Caco-2 (cell line): ENCODE data around the gene FBXO15. TPM values are rescaled to one million over a fixed set of nuclear protein-coding genes. Genes with fewer than 3 reads are reported as not detected.

Experiments used
- BruUV-seq: library from RNA; stranded (reverse); fragments of 400-500 nt; replicated peaks from 2 replicates; lab custom pipeline; 2021; lab: Mats Ljungman, UMichigan
- CTCF ChIA-PET: fragments of 300-600 bp; sonication (Branson Sonifier 250); formaldehyde crosslinking; loops from one replicate; lab custom pipeline; 2022; ENCODE audit warnings: antibody characterized with exemption; lab: Charles Lee
- POLR2A ChIA-PET: fragments of 300-600 bp; sonication (Branson Sonifier 250); formaldehyde crosslinking; loops from one replicate; lab custom pipeline; 2022; ENCODE audit warnings: antibody characterized with exemption; lab: Charles Lee
- DNase-seq, 2 experiments: peaks; one replicate each; pipeline versions ENCODE4 v3.0.0 to v3.0.0-alpha.2; 2020 to 2022
- H3K27me3 ChIP-seq: replicated peaks from 2 replicates; pipeline ENCODE4 v1.6.0; 2011; ENCODE audit warnings: low read length; ENCODE audit not compliant: control insufficient read depth, insufficient read depth
- H3K36me3 ChIP-seq: 2 replicates; pipeline ENCODE4 v1.5.1; 2011; ENCODE audit warnings: low read length; ENCODE audit not compliant: control insufficient read depth, insufficient read depth
- H3K4me1 ChIP-seq: fragments of 250-450 bp; sonication (Bioruptor Pico); 2 replicates; pipeline ENCODE4 v1.5.1; 2020; ENCODE audit warnings: mild to moderate bottlenecking
- H3K4me3 ChIP-seq: 2 replicates; pipeline ENCODE4 v1.5.1; 2011; ENCODE audit warnings: low read depth, mild to moderate bottlenecking, control low read depth, low read length
- H3K9me3 ChIP-seq: fragments of 250-450 bp; sonication (Bioruptor Pico); 2 replicates; pipeline ENCODE4 v1.5.1; 2020; ENCODE audit warnings: mild to moderate bottlenecking, moderate library complexity
- H3K27ac Mint-ChIP-seq: one replicate; pipeline ENCODE4 v1.8.0; 2022; ENCODE audit warnings: mixed read lengths; ENCODE audit not compliant: unreplicated experiment
- H3K27me3 Mint-ChIP-seq: one replicate; pipeline ENCODE4 v1.8.0; 2022; ENCODE audit warnings: mixed read lengths; ENCODE audit not compliant: insufficient read depth, unreplicated experiment
- H3K36me3 Mint-ChIP-seq: one replicate; pipeline ENCODE4 v1.8.0; 2022; ENCODE audit warnings: mild to moderate bottlenecking, mixed read lengths; ENCODE audit not compliant: insufficient read depth, unreplicated experiment
- H3K4me1 Mint-ChIP-seq: one replicate; pipeline ENCODE4 v1.8.0; 2022; ENCODE audit warnings: low read depth, mixed read lengths; ENCODE audit not compliant: unreplicated experiment
- H3K4me3 Mint-ChIP-seq: one replicate; pipeline ENCODE4 v1.8.0; 2022; ENCODE audit warnings: mild to moderate bottlenecking, moderate library complexity, mixed read lengths; ENCODE audit not compliant: unreplicated experiment
- H3K9me3 Mint-ChIP-seq: one replicate; pipeline ENCODE4 v1.8.0; 2022; ENCODE audit warnings: mixed read lengths; ENCODE audit not compliant: unreplicated experiment
- intact Hi-C: fragments of 100-400 bp; cut with micrococcal nuclease; formaldehyde crosslinking; loops from one replicate; pipeline ENCODE4 v1.10.0; 2022; ENCODE audit not compliant: unreplicated experiment
- total RNA-seq: library from RNA; stranded (reverse); gene quantifications from 2 replicates; pipeline ENCODE4 v1.2.3, GENCODE V29; 2022
- TF ChIP-seq, protein P1 (sequence below), 2 experiments: fragments of 200-600 bp in 1 of 2; IDR thresholded peaks; 1 replicate in 1 of 2; 2 replicates in 1 of 2; pipeline versions ENCODE4 v1.5.1 to v1.8.0; 2011 to 2022; ENCODE audit warnings: antibody characterized with exemption in 1 of 2, control low read depth in 1 of 2, inconsistent platforms in 1 of 2, low read depth in 1 of 2, low read length in 1 of 2, mild to moderate bottlenecking in 1 of 2, moderate library complexity in 1 of 2; ENCODE audit not compliant: insufficient read depth in 1 of 2, severe bottlenecking in 1 of 2, unreplicated experiment in 1 of 2

The FBXO15 gene
- total RNA-seq, 1 experiment from 2014 or later, result 0.29 TPM

- BruUV-seq, result no TSS peak
- TF ChIP-seq, protein P1, sequence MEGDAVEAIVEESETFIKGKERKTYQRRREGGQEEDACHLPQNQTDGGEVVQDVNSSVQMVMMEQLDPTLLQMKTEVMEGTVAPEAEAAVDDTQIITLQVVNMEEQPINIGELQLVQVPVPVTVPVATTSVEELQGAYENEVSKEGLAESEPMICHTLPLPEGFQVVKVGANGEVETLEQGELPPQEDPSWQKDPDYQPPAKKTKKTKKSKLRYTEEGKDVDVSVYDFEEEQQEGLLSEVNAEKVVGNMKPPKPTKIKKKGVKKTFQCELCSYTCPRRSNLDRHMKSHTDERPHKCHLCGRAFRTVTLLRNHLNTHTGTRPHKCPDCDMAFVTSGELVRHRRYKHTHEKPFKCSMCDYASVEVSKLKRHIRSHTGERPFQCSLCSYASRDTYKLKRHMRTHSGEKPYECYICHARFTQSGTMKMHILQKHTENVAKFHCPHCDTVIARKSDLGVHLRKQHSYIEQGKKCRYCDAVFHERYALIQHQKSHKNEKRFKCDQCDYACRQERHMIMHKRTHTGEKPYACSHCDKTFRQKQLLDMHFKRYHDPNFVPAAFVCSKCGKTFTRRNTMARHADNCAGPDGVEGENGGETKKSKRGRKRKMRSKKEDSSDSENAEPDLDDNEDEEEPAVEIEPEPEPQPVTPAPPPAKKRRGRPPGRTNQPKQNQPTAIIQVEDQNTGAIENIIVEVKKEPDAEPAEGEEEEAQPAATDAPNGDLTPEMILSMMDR (IDR thresholded peaks at IDR 0.05; ENCODE audit: insufficient read depth in 1 of 2, low read depth in 1 of 2, low read length in 1 of 2, severe bottlenecking in 1 of 2, unreplicated experiment in 1 of 2), result no peak
- Mint-ChIP-seq H3K36me3 (no peaks in the 10 kb centered on the region), H3K27ac (no peak overlapping the region), H3K4me1 (peaks cover 5% of the 10 kb centered on the region), H3K27me3 (peaks cover 6% of the 10 kb centered on the region), H3K4me3 (no peak overlapping the region), H3K9me3 (no peaks in the 10 kb centered on the region)
- no peak overlapping the region for H3K4me3 ChIP-seq
- ChIA-PET CTCF (interaction anchor here (1.1 kb wide), 1 partner anchor 19 kb away, joined by 3 read pairs; no protein-coding TSS in a partner anchor), POLR2A (no interaction called here)
- no peaks in the 10 kb centered on the region for H3K27me3 ChIP-seq
- no peaks in the 10 kb centered on the region for H3K36me3 ChIP-seq
- H3K4me1 ChIP-seq, result no peaks in the 10 kb centered on the region
- DNase-seq, result no peak
- H3K9me3 ChIP-seq, result no peaks in the 10 kb centered on the region
- intact Hi-C loops, result no loop called here
These were observed 84.6 kb downstream of the FBXO15 start for GRCh38 chr18:74063023-74063422.

DNA sequence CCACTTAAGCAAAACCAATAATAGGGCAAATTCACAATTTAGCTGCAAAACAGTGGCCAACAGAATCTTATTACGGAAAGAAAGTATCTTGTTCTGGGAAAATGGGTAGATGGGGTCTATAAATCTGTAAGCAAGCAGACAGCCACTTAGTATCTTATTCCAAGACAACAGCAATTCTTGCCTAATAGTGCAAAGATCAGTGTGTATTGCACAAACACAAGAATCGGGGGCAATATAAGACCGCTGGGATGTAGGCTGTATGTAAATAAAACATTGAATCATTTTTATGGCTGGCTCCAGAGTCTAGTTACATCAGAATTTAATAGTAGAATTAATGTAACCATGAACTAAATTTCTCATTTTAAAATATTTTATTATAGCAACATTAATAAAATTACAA is 85.6 kb downstream of the FBXO15 start:
- peaks cover 5% of the 10 kb centered on the region for H3K4me1 Mint-ChIP-seq
- POLR2A ChIA-PET, result no interaction called here
- no peak overlapping the region for H3K27ac Mint-ChIP-seq
- TF ChIP-seq, protein P1 (IDR thresholded peaks at IDR 0.05; ENCODE audit: insufficient read depth in 1 of 2, low read depth in 1 of 2, low read length in 1 of 2, severe bottlenecking in 1 of 2, unreplicated experiment in 1 of 2), result no peak
- no peaks in the 10 kb centered on the region for H3K9me3 Mint-ChIP-seq
- CTCF ChIA-PET, result no interaction called here
- no peak for DNase-seq
- peaks cover 6% of the 10 kb centered on the region for H3K27me3 Mint-ChIP-seq
- Histone ChIP-seq H3K4me1 (no peaks in the 10 kb centered on the region), H3K4me3 (no peak overlapping the region), H3K27me3 (no peaks in the 10 kb centered on the region), H3K9me3 (no peaks in the 10 kb centered on the region), H3K36me3 (no peaks in the 10 kb centered on the region)
- intact Hi-C loops, result no loop called here
- no TSS peak for BruUV-seq
- no peaks in the 10 kb centered on the region for H3K36me3 Mint-ChIP-seq
- no peak overlapping the region for H3K4me3 Mint-ChIP-seq

DNA sequence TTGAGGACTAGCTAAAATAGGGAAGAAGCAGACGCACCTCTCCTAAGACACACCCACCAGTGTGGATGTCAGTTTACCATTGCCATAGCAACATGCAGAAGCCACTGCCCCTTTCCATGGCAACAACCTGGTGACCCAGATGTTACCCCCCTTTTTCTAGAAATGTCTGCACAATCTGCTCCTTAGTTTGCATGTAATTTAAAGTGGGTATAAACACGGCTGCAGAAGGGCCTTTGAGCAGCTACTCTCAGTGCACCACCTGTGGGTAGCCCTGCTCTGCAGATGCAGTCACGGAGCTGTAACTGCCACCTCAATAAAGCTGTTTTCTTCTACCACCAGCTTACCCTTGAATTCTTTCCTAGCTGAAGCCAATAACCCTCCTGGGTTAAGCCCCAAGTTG is 87.1 kb downstream of the FBXO15 start:
- no TSS peak for BruUV-seq
- no peak for DNase-seq
- Mint-ChIP-seq H3K4me3 (no peak overlapping the region), H3K27me3 (peaks cover 10% of the 10 kb centered on the region), H3K36me3 (no peaks in the 10 kb centered on the region), H3K4me1 (peaks cover 5% of the 10 kb centered on the region), H3K27ac (no peak overlapping the region), H3K9me3 (no peaks in the 10 kb centered on the region)
- no peaks in the 10 kb centered on the region for H3K4me1 ChIP-seq
- no peaks in the 10 kb centered on the region for H3K9me3 ChIP-seq
- ChIA-PET CTCF (no interaction called here), POLR2A (no interaction called here)
- no peak overlapping the region for H3K4me3 ChIP-seq
- intact Hi-C loops, result no loop called here
- no peaks in the 10 kb centered on the region for H3K27me3 ChIP-seq
- TF ChIP-seq, protein P1 (IDR thresholded peaks at IDR 0.05; ENCODE audit: insufficient read depth in 1 of 2, low read depth in 1 of 2, low read length in 1 of 2, severe bottlenecking in 1 of 2, unreplicated experiment in 1 of 2), result no peak
- H3K36me3 ChIP-seq, result no peaks in the 10 kb centered on the region
